Mesendoderm (in vitro differentiated cells): ENCODE measurements around the gene ROBO4. TPM values are rescaled to one million over a fixed set of nuclear protein-coding genes. Genes with fewer than 3 reads are reported as not detected.

Experiments used
- DNase-seq: peaks from one replicate; pipeline ENCODE4 v3.0.0; 2013
- H2AK5ac ChIP-seq: 2 replicates; pipeline ENCODE4 v1.6.1; 2013; ENCODE audit warnings: low read length, inconsistent platforms
- H2BK120ac ChIP-seq: 2 replicates; pipeline ENCODE4 v1.6.1; 2013; ENCODE audit warnings: low read depth, mild to moderate bottlenecking, low read length, moderate library complexity, mixed read lengths
- H2BK15ac ChIP-seq: replicated peaks from 2 replicates; pipeline ENCODE4 v1.6.1; 2013; ENCODE audit warnings: low read depth, mild to moderate bottlenecking, moderate library complexity
- H2BK5ac ChIP-seq: 2 replicates; pipeline ENCODE4 v1.6.1; 2013; ENCODE audit warnings: low read length, inconsistent platforms
- H3K18ac ChIP-seq: 2 replicates; pipeline ENCODE4 v1.6.1; 2013; ENCODE audit warnings: mild to moderate bottlenecking, low read length, mixed read lengths
- H3K23ac ChIP-seq: one replicate; pipeline ENCODE4 v1.6.1; 2013; ENCODE audit warnings: low read length
- H3K27ac ChIP-seq: 2 replicates; pipeline ENCODE4 v1.5.1; 2013; ENCODE audit warnings: low read depth, mild to moderate bottlenecking, inconsistent platforms, low read length, moderate library complexity
- H3K27me3 ChIP-seq: 2 replicates; pipeline ENCODE4 v1.6.1; 2013; ENCODE audit warnings: low read length, control low read depth, mild to moderate bottlenecking, inconsistent platforms; ENCODE audit not compliant: insufficient read depth, poor library complexity
- H3K36me3 ChIP-seq: 2 replicates; pipeline ENCODE4 v1.6.1; 2013; ENCODE audit warnings: low read length, inconsistent platforms; ENCODE audit not compliant: control insufficient read depth, insufficient read depth
- H3K4ac ChIP-seq: one replicate; pipeline ENCODE4 v1.6.1; 2013; ENCODE audit warnings: low read depth, mild to moderate bottlenecking, low read length, moderate library complexity
- H3K4me1 ChIP-seq: 2 replicates; pipeline ENCODE4 v1.6.1; 2013; ENCODE audit warnings: low read depth, low read length, inconsistent platforms; ENCODE audit not compliant: control insufficient read depth
- H3K4me2 ChIP-seq: 2 replicates; pipeline ENCODE4 v1.6.1; 2013; ENCODE audit warnings: low read length
- H3K4me3 ChIP-seq: 2 replicates; pipeline ENCODE4 v1.5.1; 2013; ENCODE audit warnings: mild to moderate bottlenecking, low read length
- H3K56ac ChIP-seq: one replicate; pipeline ENCODE4 v1.6.1; 2013; ENCODE audit warnings: low read length
- H3K79me1 ChIP-seq: 2 replicates; pipeline ENCODE4 v1.6.1; 2013; ENCODE audit warnings: low read length, inconsistent platforms
- H3K79me2 ChIP-seq: 2 replicates; pipeline ENCODE4 v1.6.1; 2013; ENCODE audit warnings: mild to moderate bottlenecking, low read length; ENCODE audit not compliant: control insufficient read depth, insufficient read depth
- H3K9ac ChIP-seq: 2 replicates; pipeline ENCODE4 v1.6.1; 2013; ENCODE audit warnings: low read length, inconsistent platforms
- H4K5ac ChIP-seq: one replicate; pipeline ENCODE4 v1.6.1; 2013; ENCODE audit warnings: low read length
- H4K8ac ChIP-seq: one replicate; pipeline ENCODE4 v1.6.1; 2013; ENCODE audit warnings: low read depth, mild to moderate bottlenecking, control low read depth, low read length, moderate library complexity
- WGBS: extraction: QIAGEN DNeasy Blood & Tissue Kit; methylation state at CpG from one replicate; pipeline ENCODE4 v1.1.7; 2013; ENCODE audit warnings: low lambda C conversion rate, missing lambda C conversion rate; ENCODE audit not compliant: insufficient coverage; ENCODE audit errors: extremely low coverage; 5-methylcytosine and 5-hydroxymethylcytosine counted together
- polyA plus RNA-seq, 2 experiments: library from polyadenylated mRNA; stranded (reverse); fragments of 200-250 nt; gene quantifications; one replicate each; pipeline ENCODE4 v1.2.3, GENCODE V29; 2013

ROBO4 gene
- polyA plus RNA-seq (2013, experiment 1 of 2) = not detected
- polyA plus RNA-seq (2013, experiment 2 of 2) = not detected

GRCh38 chr11:124897674-124898262 is at the start of gene ROBO4:
TSS of gene ROBO4 (minus strand) at chr11:124897865. CDS start at chr11:124897795, 70 bp downstream.
- DNase-seq = no peak
- no peak within 1 kb of the TSS for H2BK120ac ChIP-seq
- no peaks in the 10 kb centered on the region for H3K79me1 ChIP-seq
- no peak within 1 kb of the TSS for H2BK15ac ChIP-seq
- H3K56ac ChIP-seq = peak within 1 kb of the TSS; percentile 50
- no peak within 1 kb of the TSS for H4K8ac ChIP-seq
- H3K36me3 ChIP-seq = no peaks in the 10 kb centered on the region
- H3K23ac ChIP-seq = no peak within 1 kb of the TSS
- no peak within 1 kb of the TSS for H3K9ac ChIP-seq
- no peak within 1 kb of the TSS for H3K4me3 ChIP-seq
- no peak within 1 kb of the TSS for H4K5ac ChIP-seq
- peaks cover 2% of the 10 kb centered on the region for H3K4me1 ChIP-seq
- no peak within 1 kb of the TSS for H2AK5ac ChIP-seq
- H3K4ac ChIP-seq = no peak within 1 kb of the TSS
- H3K4me2 ChIP-seq = no peak within 1 kb of the TSS
- no peak within 1 kb of the TSS for H2BK5ac ChIP-seq
- H3K18ac ChIP-seq = no peak within 1 kb of the TSS
- H3K27ac ChIP-seq = no peak within 1 kb of the TSS
- no CpG with 5 or more reads among the region's 12 CpGs for WGBS
- no peaks in the 10 kb centered on the region for H3K79me2 ChIP-seq
- no peaks in the 10 kb centered on the region for H3K27me3 ChIP-seq

DNA sequence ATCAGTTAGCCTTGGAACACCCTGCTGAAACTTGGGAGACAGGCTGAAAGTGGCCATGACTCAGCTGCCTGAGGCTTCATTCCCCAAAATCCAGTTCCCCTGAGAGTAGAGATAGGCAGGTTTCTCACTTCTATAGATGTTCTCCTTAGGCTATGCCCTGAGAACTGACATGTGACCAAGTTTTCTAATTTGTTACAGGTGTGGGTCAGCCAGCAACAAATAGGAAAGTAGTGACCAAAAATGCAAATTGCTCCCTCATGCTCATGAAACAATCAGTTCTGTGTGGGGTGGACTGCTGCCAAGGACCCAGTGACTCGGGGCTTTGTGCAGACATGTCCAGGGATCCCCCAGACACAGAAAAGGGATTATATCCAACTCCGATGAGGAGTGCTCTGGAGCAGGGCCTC is 49.1 kb upstream of the ROBO4 start:
- Histone ChIP-seq H3K9ac (no peak overlapping the region), H3K27ac (no peak overlapping the region), H3K36me3 (no peaks in the 10 kb centered on the region), H2BK120ac (no peak overlapping the region), H2AK5ac (no peak overlapping the region), H3K4ac (no peak overlapping the region), H3K4me2 (no peak overlapping the region), H4K8ac (no peak overlapping the region), H3K79me1 (no peaks in the 10 kb centered on the region), H3K56ac (no peak overlapping the region), H3K18ac (no peak overlapping the region), H4K5ac (no peak overlapping the region), H3K4me3 (no peak overlapping the region), H2BK5ac (no peak overlapping the region), H3K27me3 (no peaks in the 10 kb centered on the region), H3K4me1 (no peaks in the 10 kb centered on the region), H3K23ac (no peak overlapping the region), H3K79me2 (no peaks in the 10 kb centered on the region), H2BK15ac (no peak overlapping the region)
- WGBS = no CpG with 5 or more reads among the region's 2 CpGs
- no peak for DNase-seq

DNA sequence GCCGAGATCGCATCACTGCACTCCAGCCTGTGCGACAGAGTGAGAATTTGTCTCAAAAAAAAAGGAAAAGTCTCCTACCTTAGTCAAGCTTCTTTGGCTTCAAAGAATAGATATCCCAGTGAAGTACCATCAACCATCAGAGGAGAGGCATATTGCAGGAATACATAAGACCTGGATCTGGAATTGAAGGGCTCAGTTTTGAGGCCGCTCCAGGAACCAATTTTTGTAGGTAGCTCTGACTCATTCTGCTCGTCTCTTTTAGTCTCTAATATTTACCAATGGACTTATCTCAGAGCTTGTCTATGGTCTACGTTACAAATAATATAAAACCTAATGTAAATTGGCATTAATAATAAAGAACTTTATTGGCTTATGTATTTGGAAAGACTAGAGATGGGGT is 48.2 kb upstream of the ROBO4 start:
- H3K36me3 ChIP-seq = no peaks in the 10 kb centered on the region
- H3K56ac ChIP-seq = no peak overlapping the region
- DNase-seq = no peak
- H3K27ac ChIP-seq = no peak overlapping the region
- H3K4ac ChIP-seq = no peak overlapping the region
- H3K9ac ChIP-seq = no peak overlapping the region
- no CpG with 5 or more reads among the region's 6 CpGs for WGBS
- H3K18ac ChIP-seq = no peak overlapping the region
- H3K4me3 ChIP-seq = no peak overlapping the region
- H2BK120ac ChIP-seq = no peak overlapping the region
- no peak overlapping the region for H4K8ac ChIP-seq
- H2BK5ac ChIP-seq = no peak overlapping the region
- no peaks in the 10 kb centered on the region for H3K79me1 ChIP-seq
- H4K5ac ChIP-seq = no peak overlapping the region
- no peak overlapping the region for H2AK5ac ChIP-seq
- no peaks in the 10 kb centered on the region for H3K79me2 ChIP-seq
- H3K4me1 ChIP-seq = no peaks in the 10 kb centered on the region
- H2BK15ac ChIP-seq = no peak overlapping the region
- H3K27me3 ChIP-seq = no peaks in the 10 kb centered on the region
- H3K23ac ChIP-seq = no peak overlapping the region
- H3K4me2 ChIP-seq = no peak overlapping the region

GRCh38 chr11:124944565-124944964 is 46.9 kb upstream of the ROBO4 start:
- no CpG with 5 or more reads among the region's 3 CpGs for WGBS

GRCh38 chr11:124943741-124944140 is 46.1 kb upstream of the ROBO4 start:
- H4K5ac ChIP-seq = no peak overlapping the region
- no peaks in the 10 kb centered on the region for H3K36me3 ChIP-seq
- no CpG with 5 or more reads among the region's 1 CpG for WGBS
- H3K18ac ChIP-seq = no peak overlapping the region
- no peak overlapping the region for H2BK5ac ChIP-seq
- H3K23ac ChIP-seq = no peak overlapping the region
- H3K9ac ChIP-seq = no peak overlapping the region
- H2BK15ac ChIP-seq = no peak overlapping the region
- H3K4me2 ChIP-seq = no peak overlapping the region
- no peak overlapping the region for H2AK5ac ChIP-seq
- no peaks in the 10 kb centered on the region for H3K79me1 ChIP-seq
- no peak for DNase-seq
- no peaks in the 10 kb centered on the region for H3K4me1 ChIP-seq
- H3K27me3 ChIP-seq = no peaks in the 10 kb centered on the region
- no peak overlapping the region for H3K4ac ChIP-seq
- no peak overlapping the region for H3K56ac ChIP-seq
- no peak overlapping the region for H2BK120ac ChIP-seq
- H3K79me2 ChIP-seq = no peaks in the 10 kb centered on the region
- H3K4me3 ChIP-seq = no peak overlapping the region
- H3K27ac ChIP-seq = no peak overlapping the region
- no peak overlapping the region for H4K8ac ChIP-seq

More at GRCh38 chr11:124944565-124944964, 46.9 kb upstream of the ROBO4 start:
- H3K23ac ChIP-seq = no peak overlapping the region
- no peaks in the 10 kb centered on the region for H3K27me3 ChIP-seq
- no peaks in the 10 kb centered on the region for H3K79me2 ChIP-seq
- H3K18ac ChIP-seq = no peak overlapping the region
- no peak overlapping the region for H3K56ac ChIP-seq
- no peak overlapping the region for H2AK5ac ChIP-seq
- H3K79me1 ChIP-seq = no peaks in the 10 kb centered on the region
- no peak overlapping the region for H2BK5ac ChIP-seq
- no peak overlapping the region for H2BK120ac ChIP-seq
- no peaks in the 10 kb centered on the region for H3K36me3 ChIP-seq
- H3K4me3 ChIP-seq = no peak overlapping the region
- DNase-seq = no peak
- no peak overlapping the region for H3K27ac ChIP-seq
- H2BK15ac ChIP-seq = no peak overlapping the region
- H3K4ac ChIP-seq = no peak overlapping the region
- H3K4me2 ChIP-seq = no peak overlapping the region
- H3K9ac ChIP-seq = no peak overlapping the region
- H4K8ac ChIP-seq = no peak overlapping the region
- no peaks in the 10 kb centered on the region for H3K4me1 ChIP-seq
- H4K5ac ChIP-seq = no peak overlapping the region

GRCh38 chr11:124943254-124943616 is 45.6 kb upstream of the ROBO4 start:
- no peak overlapping the region for H3K4ac ChIP-seq
- H3K9ac ChIP-seq = no peak overlapping the region
- DNase-seq = no peak
- no peak overlapping the region for H2BK15ac ChIP-seq
- no peak overlapping the region for H4K8ac ChIP-seq
- no CpG with 5 or more reads among the region's 5 CpGs for WGBS
- no peak overlapping the region for H2BK5ac ChIP-seq
- H3K36me3 ChIP-seq = no peaks in the 10 kb centered on the region
- no peak overlapping the region for H2BK120ac ChIP-seq
- H2AK5ac ChIP-seq = no peak overlapping the region
- H3K56ac ChIP-seq = no peak overlapping the region
- H3K23ac ChIP-seq = no peak overlapping the region
- no peak overlapping the region for H3K4me2 ChIP-seq
- H3K79me1 ChIP-seq = no peaks in the 10 kb centered on the region
- no peaks in the 10 kb centered on the region for H3K4me1 ChIP-seq
- H3K27me3 ChIP-seq = no peaks in the 10 kb centered on the region
- H4K5ac ChIP-seq = no peak overlapping the region
- H3K27ac ChIP-seq = no peak overlapping the region
- H3K79me2 ChIP-seq = no peaks in the 10 kb centered on the region
- H3K18ac ChIP-seq = no peak overlapping the region
- H3K4me3 ChIP-seq = no peak overlapping the region
